ENCODE data around the gene SPINK7.

DNA sequence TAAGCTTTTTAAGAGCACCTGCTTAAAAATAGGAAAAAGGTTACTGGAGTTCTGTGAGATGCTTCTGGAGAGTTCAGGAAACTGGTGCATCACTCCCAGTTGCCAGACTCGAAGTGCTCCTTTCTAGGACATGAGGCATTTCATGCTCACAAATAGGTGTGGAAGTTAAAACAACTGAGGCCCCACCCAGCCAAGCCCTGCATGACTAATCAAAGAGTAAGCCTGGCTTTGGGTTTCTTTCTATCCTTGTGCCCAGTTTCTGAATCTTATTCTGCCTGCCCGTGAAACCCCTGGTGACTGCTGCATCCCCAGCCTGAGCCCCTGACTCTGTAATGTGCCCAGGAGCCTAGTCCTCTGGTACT, 30.8 kb downstream of the SPINK7 start:
- TF ChIP-seq, protein P1, sequence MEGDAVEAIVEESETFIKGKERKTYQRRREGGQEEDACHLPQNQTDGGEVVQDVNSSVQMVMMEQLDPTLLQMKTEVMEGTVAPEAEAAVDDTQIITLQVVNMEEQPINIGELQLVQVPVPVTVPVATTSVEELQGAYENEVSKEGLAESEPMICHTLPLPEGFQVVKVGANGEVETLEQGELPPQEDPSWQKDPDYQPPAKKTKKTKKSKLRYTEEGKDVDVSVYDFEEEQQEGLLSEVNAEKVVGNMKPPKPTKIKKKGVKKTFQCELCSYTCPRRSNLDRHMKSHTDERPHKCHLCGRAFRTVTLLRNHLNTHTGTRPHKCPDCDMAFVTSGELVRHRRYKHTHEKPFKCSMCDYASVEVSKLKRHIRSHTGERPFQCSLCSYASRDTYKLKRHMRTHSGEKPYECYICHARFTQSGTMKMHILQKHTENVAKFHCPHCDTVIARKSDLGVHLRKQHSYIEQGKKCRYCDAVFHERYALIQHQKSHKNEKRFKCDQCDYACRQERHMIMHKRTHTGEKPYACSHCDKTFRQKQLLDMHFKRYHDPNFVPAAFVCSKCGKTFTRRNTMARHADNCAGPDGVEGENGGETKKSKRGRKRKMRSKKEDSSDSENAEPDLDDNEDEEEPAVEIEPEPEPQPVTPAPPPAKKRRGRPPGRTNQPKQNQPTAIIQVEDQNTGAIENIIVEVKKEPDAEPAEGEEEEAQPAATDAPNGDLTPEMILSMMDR (conservative IDR thresholded peaks at IDR 0.05): no peak
- TF ChIP-seq ZFX (IDR thresholded peaks at IDR 0.05): no peak
